Lung (tissue), 12 donors: ENCODE data around the gene ADD2. TPM values are rescaled to one million over a fixed set of nuclear protein-coding genes. Genes with fewer than 3 reads are reported as not detected.

ENCODE experiments used
- ATAC-seq: fragments of 200-7000 bp; cut with Tn5 transposase; one replicate; pipeline ENCODE4 v1.9.1; 2020; ENCODE audit warnings: moderate number of reproducible peaks; ENCODE audit not compliant: insufficient read depth, low FRiP score
- DNase-seq, 3 donors: peaks; one replicate each; pipeline ENCODE4 v3.0.0-alpha.2; 2013 to 2017
- H3K27ac ChIP-seq, 2 donors: one replicate each; pipeline ENCODE4 v1.5.1; 2013; ENCODE audit warnings: mild to moderate bottlenecking in 2 of 2, moderate library complexity in 2 of 2, control low read depth in 1 of 2, inconsistent platforms in 1 of 2, low read depth in 1 of 2, low read length in 1 of 2
- H3K27me3 ChIP-seq, 3 donors: one replicate each; pipeline ENCODE4 v1.5.1; 2013; ENCODE audit warnings: low read length in 2 of 3; ENCODE audit not compliant: control insufficient read depth in 3 of 3, insufficient read depth in 3 of 3
- H3K36me3 ChIP-seq, 4 donors: one replicate each; pipeline ENCODE4 v1.5.1; 2013; ENCODE audit warnings: low read length in 4 of 4, mild to moderate bottlenecking in 1 of 4, moderate library complexity in 1 of 4; ENCODE audit not compliant: control insufficient read depth in 4 of 4, insufficient read depth in 4 of 4
- H3K4me1 ChIP-seq, 5 donors: one replicate each; pipeline ENCODE4 v1.5.1; 2013; ENCODE audit warnings: low read length in 5 of 5, mild to moderate bottlenecking in 2 of 5, moderate library complexity in 1 of 5; ENCODE audit not compliant: control insufficient read depth in 5 of 5, insufficient read depth in 5 of 5
- H3K4me3 ChIP-seq: one replicate; pipeline ENCODE4 v1.5.1; 2013; ENCODE audit warnings: mild to moderate bottlenecking, control low read depth, moderate library complexity
- H3K9ac ChIP-seq, 2 donors: one replicate each; pipeline ENCODE4 v1.5.1; 2013; ENCODE audit warnings: low read length in 2 of 2, control low read depth in 1 of 2; ENCODE audit not compliant: insufficient read depth in 1 of 2
- H3K9me3 ChIP-seq, 4 donors: one replicate each; pipeline ENCODE4 v1.5.1; 2013; ENCODE audit warnings: low read length in 3 of 4, mild to moderate bottlenecking in 1 of 4, moderate library complexity in 1 of 4; ENCODE audit not compliant: control insufficient read depth in 4 of 4, insufficient read depth in 3 of 4
- WGBS, 2 donors: extraction: QIAGEN DNeasy Blood & Tissue Kit; methylation state at CpG; one replicate each; pipeline ENCODE4 v1.1.7; 2013; 5-methylcytosine and 5-hydroxymethylcytosine counted together
- polyA plus RNA-seq, 2 donors: library from polyadenylated mRNA; stranded (reverse); fragments of 200-250 nt; gene quantifications; one replicate each; pipeline ENCODE4 v1.2.1, GENCODE V29; 2013
- total RNA-seq, 2 donors: library from RNA; depleted of rRNA in 1 of 2; stranded (reverse); fragments of >200 nt in 1 of 2; gene quantifications; one replicate each; pipeline ENCODE4 v1.2.1, GENCODE V29; 2014 to 2021
- TF ChIP-seq, protein P1 (sequence below): IDR thresholded peaks from 2 replicates; pipeline ENCODE4 v1.5.1; 2012; ENCODE audit warnings: mild to moderate bottlenecking; ENCODE audit errors: control extremely low read depth, extremely low read depth
- donor health status: control.
- donor health status: control.
- donor health status: Bipolar disorder and iron deficiency.
- donor health status: healthy.
- donor health status: DM: yes; HTN: yes; CAD: no.

The ADD2 gene
- total and polyA plus RNA-seq, 4 donors: 0.35 to 5.9 (median 1.8) TPM

DNA sequence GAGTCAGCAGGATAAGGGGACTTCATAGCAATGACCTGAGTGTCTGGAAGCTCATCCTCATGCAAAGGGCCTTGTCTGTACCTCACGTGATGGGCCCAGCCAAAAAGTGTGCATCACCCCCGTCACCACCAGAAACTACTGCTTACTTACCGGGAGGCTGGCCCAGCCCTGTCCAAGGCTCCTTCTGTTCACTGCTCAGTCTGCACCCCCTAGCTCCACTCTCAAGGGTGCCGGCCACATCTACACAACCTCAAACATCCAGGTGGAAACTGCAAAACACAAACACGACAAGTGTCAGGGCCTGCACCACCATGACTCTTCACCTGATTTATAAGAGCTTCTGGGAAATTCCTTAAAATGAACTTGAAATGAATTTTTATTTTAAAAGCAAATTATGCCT, 55.1 kb downstream of the ADD2 start:
- TF ChIP-seq, protein P1, sequence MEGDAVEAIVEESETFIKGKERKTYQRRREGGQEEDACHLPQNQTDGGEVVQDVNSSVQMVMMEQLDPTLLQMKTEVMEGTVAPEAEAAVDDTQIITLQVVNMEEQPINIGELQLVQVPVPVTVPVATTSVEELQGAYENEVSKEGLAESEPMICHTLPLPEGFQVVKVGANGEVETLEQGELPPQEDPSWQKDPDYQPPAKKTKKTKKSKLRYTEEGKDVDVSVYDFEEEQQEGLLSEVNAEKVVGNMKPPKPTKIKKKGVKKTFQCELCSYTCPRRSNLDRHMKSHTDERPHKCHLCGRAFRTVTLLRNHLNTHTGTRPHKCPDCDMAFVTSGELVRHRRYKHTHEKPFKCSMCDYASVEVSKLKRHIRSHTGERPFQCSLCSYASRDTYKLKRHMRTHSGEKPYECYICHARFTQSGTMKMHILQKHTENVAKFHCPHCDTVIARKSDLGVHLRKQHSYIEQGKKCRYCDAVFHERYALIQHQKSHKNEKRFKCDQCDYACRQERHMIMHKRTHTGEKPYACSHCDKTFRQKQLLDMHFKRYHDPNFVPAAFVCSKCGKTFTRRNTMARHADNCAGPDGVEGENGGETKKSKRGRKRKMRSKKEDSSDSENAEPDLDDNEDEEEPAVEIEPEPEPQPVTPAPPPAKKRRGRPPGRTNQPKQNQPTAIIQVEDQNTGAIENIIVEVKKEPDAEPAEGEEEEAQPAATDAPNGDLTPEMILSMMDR: no peak
- DNase-seq: no peak
- WGBS, 2 donors: 92 to 97% methylated on average over 5 of the region's 5 CpGs
- H3K36me3 ChIP-seq: peaks cover 0 to 6% (median 0%) of the 10 kb centered on the region in 4 donors
- H3K27ac ChIP-seq: no peak overlapping the region
- no peak overlapping the region for H3K9ac ChIP-seq
- no peak for ATAC-seq
- H3K9me3 ChIP-seq: peaks cover 0 to 2% (median 0%) of the 10 kb centered on the region in 4 donors
- H3K4me3 ChIP-seq: no peak overlapping the region
- H3K4me1 ChIP-seq: peaks cover 0 to 4% (median 0%) of the 10 kb centered on the region in 5 donors
- no peaks in the 10 kb centered on the region for H3K27me3 ChIP-seq

DNA sequence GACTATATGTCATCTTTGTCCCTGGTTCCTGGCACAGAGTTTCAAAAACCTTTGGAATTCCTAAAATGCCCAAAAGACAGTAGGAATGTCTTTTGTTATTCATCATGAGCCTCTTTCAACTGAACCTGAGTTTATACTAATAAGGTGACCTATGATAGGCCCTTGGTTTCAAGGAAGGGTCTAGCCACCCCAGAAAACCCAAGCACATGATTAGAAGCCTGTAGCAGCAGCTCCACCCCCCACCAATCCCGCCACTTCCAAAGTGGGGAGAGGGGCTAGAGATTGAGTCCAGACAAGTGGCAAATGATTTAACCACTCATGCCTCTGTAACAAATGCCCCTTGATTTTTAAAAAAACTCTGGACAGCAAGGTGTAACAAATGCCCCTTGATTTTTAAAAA, 56.8 kb downstream of the ADD2 start:
- DNase-seq (no peak), ATAC-seq (no peak)
- TF ChIP-seq, protein P1: no peak
- peaks cover 0 to 6% (median 0%) of the 10 kb centered on the region in 4 donors for H3K36me3 ChIP-seq
- peaks cover 0 to 2% (median 0%) of the 10 kb centered on the region in 4 donors for H3K9me3 ChIP-seq
- H3K27me3 ChIP-seq: no peaks in the 10 kb centered on the region
- no peak overlapping the region for H3K27ac ChIP-seq
- WGBS, 2 donors: 83 to 100% methylated on average over 1 of the region's 1 CpG
- H3K4me3 ChIP-seq: no peak overlapping the region
- H3K9ac ChIP-seq: no peak overlapping the region
- peaks cover 0 to 4% (median 0%) of the 10 kb centered on the region in 5 donors for H3K4me1 ChIP-seq

DNA sequence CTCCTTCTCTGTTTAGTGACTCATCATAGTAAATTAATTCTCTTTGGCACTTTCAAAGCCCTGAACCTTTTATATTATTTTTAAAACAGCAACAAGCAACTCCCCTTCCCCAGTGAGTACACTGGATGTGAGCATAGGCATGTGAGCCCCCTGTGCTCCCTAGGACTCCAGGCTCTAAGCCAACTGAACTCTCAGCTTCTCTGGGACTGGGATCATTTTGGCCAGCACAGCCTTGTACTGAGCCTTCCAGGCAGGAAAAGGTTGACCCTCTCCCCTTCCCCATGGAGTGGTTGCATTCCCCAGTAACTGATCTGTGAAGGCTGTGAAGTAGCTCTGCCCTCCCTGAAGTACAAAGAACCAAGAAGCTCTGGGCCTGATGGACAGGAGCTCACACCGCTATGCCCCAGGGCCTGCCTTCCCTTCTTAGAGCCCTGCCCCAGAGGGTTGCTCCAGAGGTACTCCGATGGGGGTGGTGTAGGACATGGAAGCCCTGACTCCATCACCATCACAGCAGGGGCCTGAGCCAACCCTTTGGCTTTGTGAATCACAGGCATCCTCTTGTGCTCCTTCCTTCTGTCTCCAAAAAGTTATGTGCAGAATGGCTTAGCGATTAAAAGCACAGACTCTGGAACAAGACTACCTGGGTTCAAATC, 57.8 kb downstream of the ADD2 start:
- no peak for ATAC-seq
- peaks cover 0 to 4% (median 0%) of the 10 kb centered on the region in 5 donors for H3K4me1 ChIP-seq
- WGBS, 2 donors: 91 to 96% methylated on average over 3 of the region's 3 CpGs

More for the DNA sequence above, 57.8 kb downstream of the ADD2 start:
- DNase-seq: no peak
- TF ChIP-seq, protein P1: no peak
- H3K27me3 ChIP-seq: no peaks in the 10 kb centered on the region
- peaks cover 0 to 6% (median 0%) of the 10 kb centered on the region in 4 donors for H3K36me3 ChIP-seq
- H3K4me3 ChIP-seq: no peak overlapping the region
- no peak overlapping the region for H3K27ac ChIP-seq
- H3K9me3 ChIP-seq: peaks cover 0 to 2% (median 0%) of the 10 kb centered on the region in 4 donors
- no peak overlapping the region for H3K9ac ChIP-seq
